Measurements from ENCODE around the gene NT5DC4.
A peak's percentile ranks its signal among the peaks of the same experiment; 100 is the strongest.

NT5DC4 gene

GRCh38 chr2:112724591-112725525 lies 4.0 kb downstream of the NT5DC4 start:
- peak; percentile 51 for DNase-seq

GRCh38 chr2:112725545-112726457 lies 5.0 kb downstream of the NT5DC4 start:
- DNase-seq, result no peak

GRCh38 chr2:112726487-112727190 lies 5.8 kb downstream of the NT5DC4 start:
- DNase-seq, result peak; percentile 92

GRCh38 chr2:112727276-112728028 lies 6.6 kb downstream of the NT5DC4 start:
- no peak for DNase-seq

- no peak for DNase-seq
Measured at GRCh38 chr2:112728029-112728362, 7.2 kb downstream of the NT5DC4 start.

- no peak for DNase-seq
Measured at GRCh38 chr2:112728378-112729175, 7.8 kb downstream of the NT5DC4 start.

GRCh38 chr2:112730216-112730615 lies 9.4 kb downstream of the NT5DC4 start:
- DNase-seq, result no peak

GRCh38 chr2:112730791-112731190 lies 10.0 kb downstream of the NT5DC4 start:
- no peak for DNase-seq

GRCh38 chr2:112731479-112731878 lies 10.7 kb downstream of the NT5DC4 start:
- DNase-seq, result no peak

- no peak for DNase-seq
Measured at GRCh38 chr2:112733456-112733855, 12.6 kb downstream of the NT5DC4 start.

GRCh38 chr2:112733871-112734270 lies 13.1 kb downstream of the NT5DC4 start:
- DNase-seq, result no peak

GRCh38 chr2:112737542-112738232 lies 16.9 kb downstream of the NT5DC4 start:
- no peak for DNase-seq

GRCh38 chr2:112740527-112740926 lies 19.7 kb downstream of the NT5DC4 start:
- DNase-seq, result no peak

- DNase-seq, result peak; percentile 78
Measured at GRCh38 chr2:112749755-112750559, 29.1 kb downstream of the NT5DC4 start.

GRCh38 chr2:112750560-112750843 lies 29.7 kb downstream of the NT5DC4 start:
- no peak for DNase-seq

GRCh38 chr2:112751451-112752197 lies 30.8 kb downstream of the NT5DC4 start:
- DNase-seq, result no peak

GRCh38 chr2:112752667-112753066 lies 31.8 kb downstream of the NT5DC4 start:
- no peak for DNase-seq

GRCh38 chr2:112754564-112754963 lies 33.7 kb downstream of the NT5DC4 start:
- no peak for DNase-seq

GRCh38 chr2:112755444-112755843 lies 34.6 kb downstream of the NT5DC4 start:
- DNase-seq, result no peak

All from retina (tissue), 1 donor.